H1 (cell line): ENCODE data around the gene MYBPH. TPM values are rescaled to one million over a fixed set of nuclear protein-coding genes. Genes with fewer than 3 reads are reported as not detected.

Source experiments
- JUN ChIP-seq: IDR thresholded peaks from 2 replicates; pipeline ENCODE4 v1.6.1; 2011; ENCODE audit warnings: low read depth, mild to moderate bottlenecking, improper control_type of control experiment, low read length
- SIRT6 ChIP-seq: IDR thresholded peaks from one replicate; pipeline ENCODE4 v1.7.1; 2012; ENCODE audit warnings: low read length, inconsistent platforms
- polyA plus RNA-seq, 7 experiments: library from polyadenylated mRNA; depleted of rRNA in 3 of 7; stranded (reverse) in 5 of 7; unstranded in 2 of 7; fragments of >200 nt in 5 of 7; fragments of 200-250 nt in 2 of 7; gene quantifications; 1 replicate in 5 of 7; 2 replicates in 1 of 7; 4 replicates in 1 of 7; pipeline versions ENCODE4 v1.2.1 to v1.2.3, GENCODE V29; 2011 to 2013; ENCODE audit warnings: missing spikeins in 2 of 7, mixed read lengths in 2 of 7
- total RNA-seq: library from RNA; stranded (reverse); fragmentation: NEBNext Ultra II Directional; extraction: Animal tissue kit (Norgen Biotek cat#: 25700); gene quantifications from 2 replicates; pipeline ENCODE4 v1.2.1, GENCODE V29; 2021
- TF ChIP-seq, protein P1 (sequence below): IDR thresholded peaks from 2 replicates; pipeline ENCODE4 v1.6.1; 2012; ENCODE audit warnings: low read length, inconsistent platforms

MYBPH gene
- total and polyA plus RNA-seq, 2 of the 8 experiments (the other 6 are each of a cell fraction or from before 2014, with no cell fraction given): not detected

DNA sequence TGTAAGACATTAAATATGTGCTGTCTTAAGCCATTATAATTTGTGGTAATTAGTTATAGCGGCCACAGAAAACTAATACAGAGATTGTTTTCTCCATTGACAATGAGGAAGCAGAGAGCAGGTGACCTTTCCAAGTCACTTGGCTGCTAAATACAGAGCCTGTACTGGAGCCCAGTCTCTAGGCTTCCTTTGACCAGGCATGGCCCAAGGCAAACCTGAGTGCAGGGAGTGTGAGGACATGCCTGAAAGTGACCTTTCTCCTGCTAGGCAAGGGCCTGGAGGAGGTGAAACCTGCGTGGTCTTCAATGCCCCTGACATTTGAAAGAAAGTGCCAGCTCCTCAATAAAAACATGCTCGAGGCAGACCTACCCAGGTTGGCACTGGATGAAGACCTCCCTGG lies 23.4 kb upstream of the MYBPH start (continued):
- TF ChIP-seq JUN (no peak), SIRT6 (no peak)
- TF ChIP-seq, protein P1, sequence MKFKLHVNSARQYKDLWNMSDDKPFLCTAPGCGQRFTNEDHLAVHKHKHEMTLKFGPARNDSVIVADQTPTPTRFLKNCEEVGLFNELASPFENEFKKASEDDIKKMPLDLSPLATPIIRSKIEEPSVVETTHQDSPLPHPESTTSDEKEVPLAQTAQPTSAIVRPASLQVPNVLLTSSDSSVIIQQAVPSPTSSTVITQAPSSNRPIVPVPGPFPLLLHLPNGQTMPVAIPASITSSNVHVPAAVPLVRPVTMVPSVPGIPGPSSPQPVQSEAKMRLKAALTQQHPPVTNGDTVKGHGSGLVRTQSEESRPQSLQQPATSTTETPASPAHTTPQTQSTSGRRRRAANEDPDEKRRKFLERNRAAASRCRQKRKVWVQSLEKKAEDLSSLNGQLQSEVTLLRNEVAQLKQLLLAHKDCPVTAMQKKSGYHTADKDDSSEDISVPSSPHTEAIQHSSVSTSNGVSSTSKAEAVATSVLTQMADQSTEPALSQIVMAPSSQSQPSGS: no peak
